Endothelial cell (in vitro differentiated cells): Measurements from ENCODE around the gene VIT. TPM values are rescaled to one million over a fixed set of nuclear protein-coding genes. Genes with fewer than 3 reads are reported as not detected.
A peak's percentile ranks its signal among the peaks of the same experiment; 100 is the strongest.

ENCODE experiments used
- DNase-seq: peaks from one replicate; pipeline ENCODE4 v3.0.0; 2021; ENCODE audit warnings: low spot score
- H3K27ac Mint-ChIP-seq: one replicate; pipeline ENCODE4 v1.8.0; 2021; ENCODE audit warnings: mixed read lengths, inconsistent platforms; ENCODE audit not compliant: unreplicated experiment
- H3K27me3 Mint-ChIP-seq: one replicate; pipeline ENCODE4 v1.8.0; 2021; ENCODE audit warnings: mild to moderate bottlenecking, moderate library complexity, mixed read lengths, inconsistent platforms; ENCODE audit not compliant: unreplicated experiment
- H3K36me3 Mint-ChIP-seq: one replicate; pipeline ENCODE4 v1.8.0; 2021; ENCODE audit warnings: mild to moderate bottlenecking, low read depth, mixed read lengths, inconsistent platforms; ENCODE audit not compliant: unreplicated experiment
- H3K4me1 Mint-ChIP-seq: one replicate; pipeline ENCODE4 v1.8.0; 2021; ENCODE audit warnings: mild to moderate bottlenecking, mixed read lengths, inconsistent platforms; ENCODE audit not compliant: unreplicated experiment
- H3K4me3 Mint-ChIP-seq: one replicate; pipeline ENCODE4 v1.8.0; 2021; ENCODE audit warnings: mild to moderate bottlenecking, mixed read lengths, inconsistent platforms; ENCODE audit not compliant: unreplicated experiment
- H3K9me3 Mint-ChIP-seq: one replicate; pipeline ENCODE4 v1.8.0; 2021; ENCODE audit warnings: mixed read lengths, inconsistent platforms; ENCODE audit not compliant: unreplicated experiment
- total RNA-seq: library from RNA; stranded (reverse); fragmentation: NEBNext Ultra II Directional; extraction: Animal tissue kit (Norgen Biotek cat#: 25700); gene quantifications from one replicate; pipeline ENCODE4 v1.2.1, GENCODE V29; 2021; ENCODE audit not compliant: unreplicated experiment
- TF ChIP-seq, protein P1 (sequence below): fragments of 200-600 bp; sonication (generic); IDR thresholded peaks from one replicate; pipeline ENCODE4 v1.5.0; 2021; ENCODE audit warnings: antibody characterized with exemption; ENCODE audit not compliant: unreplicated experiment

VIT gene
- total RNA-seq, 1 donor from 2014 or later: 3.6 TPM

GRCh38 chr2:36780231-36780839 lies 83.8 kb downstream of the VIT start:
- TF ChIP-seq, protein P1, sequence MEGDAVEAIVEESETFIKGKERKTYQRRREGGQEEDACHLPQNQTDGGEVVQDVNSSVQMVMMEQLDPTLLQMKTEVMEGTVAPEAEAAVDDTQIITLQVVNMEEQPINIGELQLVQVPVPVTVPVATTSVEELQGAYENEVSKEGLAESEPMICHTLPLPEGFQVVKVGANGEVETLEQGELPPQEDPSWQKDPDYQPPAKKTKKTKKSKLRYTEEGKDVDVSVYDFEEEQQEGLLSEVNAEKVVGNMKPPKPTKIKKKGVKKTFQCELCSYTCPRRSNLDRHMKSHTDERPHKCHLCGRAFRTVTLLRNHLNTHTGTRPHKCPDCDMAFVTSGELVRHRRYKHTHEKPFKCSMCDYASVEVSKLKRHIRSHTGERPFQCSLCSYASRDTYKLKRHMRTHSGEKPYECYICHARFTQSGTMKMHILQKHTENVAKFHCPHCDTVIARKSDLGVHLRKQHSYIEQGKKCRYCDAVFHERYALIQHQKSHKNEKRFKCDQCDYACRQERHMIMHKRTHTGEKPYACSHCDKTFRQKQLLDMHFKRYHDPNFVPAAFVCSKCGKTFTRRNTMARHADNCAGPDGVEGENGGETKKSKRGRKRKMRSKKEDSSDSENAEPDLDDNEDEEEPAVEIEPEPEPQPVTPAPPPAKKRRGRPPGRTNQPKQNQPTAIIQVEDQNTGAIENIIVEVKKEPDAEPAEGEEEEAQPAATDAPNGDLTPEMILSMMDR: peak; percentile 92
- Mint-ChIP-seq H3K27ac (no peak overlapping the region), H3K4me3 (no peak overlapping the region), H3K27me3 (no peaks in the 10 kb centered on the region), H3K36me3 (no peaks in the 10 kb centered on the region), H3K4me1 (peaks cover 22% of the 10 kb centered on the region), H3K9me3 (no peaks in the 10 kb centered on the region)
- peak; percentile 22 for DNase-seq

- Mint-ChIP-seq H3K4me1 (peaks cover 22% of the 10 kb centered on the region), H3K27ac (no peak overlapping the region), H3K4me3 (no peak overlapping the region), H3K36me3 (no peaks in the 10 kb centered on the region), H3K9me3 (no peaks in the 10 kb centered on the region), H3K27me3 (no peaks in the 10 kb centered on the region)
- TF ChIP-seq, protein P1: no peak
- no peak for DNase-seq
These were observed 85.6 kb downstream of the VIT start for GRCh38 chr2:36781907-36782720.

GRCh38 chr2:36783246-36783645 lies 86.7 kb downstream of the VIT start:
- TF ChIP-seq, protein P1: no peak
- Mint-ChIP-seq H3K27ac (no peak overlapping the region), H3K36me3 (no peaks in the 10 kb centered on the region), H3K27me3 (no peaks in the 10 kb centered on the region), H3K4me3 (no peak overlapping the region), H3K4me1 (peaks cover 22% of the 10 kb centered on the region), H3K9me3 (no peaks in the 10 kb centered on the region)
- DNase-seq: no peak

DNA sequence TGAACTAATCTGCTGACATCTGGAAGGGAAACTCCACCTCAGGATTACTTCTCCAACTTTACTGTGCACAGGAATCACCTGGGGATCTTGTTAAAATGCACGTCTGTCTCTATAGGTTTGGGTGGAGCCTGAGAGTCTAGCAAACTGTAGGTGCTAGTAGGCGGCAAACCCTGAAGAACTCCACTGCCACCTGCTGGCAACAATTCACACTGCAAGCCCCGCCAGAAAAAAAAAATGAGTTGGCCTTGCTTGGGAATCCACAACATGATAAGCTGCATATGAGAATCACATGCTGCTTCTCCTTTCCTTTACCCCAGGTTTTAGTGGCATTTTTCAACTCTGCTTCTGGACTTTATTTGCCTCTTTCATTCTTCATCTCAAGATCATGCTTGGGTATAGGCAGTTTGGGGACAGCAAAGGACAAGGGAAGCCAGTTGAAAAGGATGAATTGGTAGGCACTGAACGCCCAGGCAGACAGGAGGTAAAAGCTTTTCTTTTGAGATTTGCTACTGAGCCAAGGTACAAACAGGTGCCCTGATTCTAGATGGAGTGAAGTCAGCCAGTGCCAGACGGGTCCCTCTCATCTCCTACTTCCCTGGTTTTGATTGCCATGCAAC lies 88.8 kb downstream of the VIT start:
- Mint-ChIP-seq H3K4me3 (no peak overlapping the region), H3K36me3 (no peaks in the 10 kb centered on the region), H3K27ac (no peak overlapping the region), H3K27me3 (no peaks in the 10 kb centered on the region), H3K4me1 (peaks cover 31% of the 10 kb centered on the region), H3K9me3 (no peaks in the 10 kb centered on the region)
- DNase-seq: peak; percentile 76
- TF ChIP-seq, protein P1: peak; percentile 98
